K562 (cell line): Measurements from ENCODE around the gene ATG12. TPM values are rescaled to one million over a fixed set of nuclear protein-coding genes. Genes with fewer than 3 reads are reported as not detected.
A peak's percentile ranks its signal among the peaks of the same experiment; 100 is the strongest.

Experiments
- BCL6 ChIP-seq: fragments of 250-450 bp; sonication (Bioruptor Pico); IDR thresholded peaks from 2 replicates; pipeline ENCODE4 v1.4.0; 2020
- CBX1 ChIP-seq: sonication (generic); IDR thresholded peaks from 2 replicates; pipeline ENCODE4 v1.6.1; 2016; ENCODE audit warnings: antibody characterized with exemption, low read depth, mild to moderate bottlenecking
- CBX2 ChIP-seq: fragments of 200-600 bp; sonication (generic); IDR thresholded peaks from one replicate; pipeline ENCODE4 v1.6.1; 2012; ENCODE audit warnings: mild to moderate bottlenecking, low read length, inconsistent platforms; ENCODE audit not compliant: insufficient read depth, poor library complexity, severe bottlenecking
- CCNT2 ChIP-seq: IDR thresholded peaks from 2 replicates; pipeline ENCODE4 v1.6.1; 2011; ENCODE audit warnings: borderline replicate concordance, low read depth, mild to moderate bottlenecking, moderate library complexity, mixed read lengths, low read length; ENCODE audit not compliant: insufficient read length; ENCODE audit errors: extremely low read depth
- ESRRA ChIP-seq: fragments of 450-650 bp; IDR thresholded peaks from 2 replicates; pipeline ENCODE4 v1.6.1; 2014; ENCODE audit warnings: low read depth, mild to moderate bottlenecking, moderate library complexity, borderline replicate concordance
- GATAD2A ChIP-seq: fragments of 450-650 bp; IDR thresholded peaks from 2 replicates; pipeline ENCODE4 v1.6.1; 2017
- IFI16 ChIP-seq: fragments of 250-450 bp; sonication (Bioruptor Pico); IDR thresholded peaks from 2 replicates; pipeline ENCODE4 v2.1.2; 2022; ENCODE audit warnings: mild to moderate bottlenecking, inconsistent platforms
- LCOR ChIP-seq: sonication (generic); formaldehyde crosslinking; IDR thresholded peaks from 2 replicates; pipeline ENCODE4 v1.8.0; 2022; ENCODE audit warnings: mild to moderate bottlenecking, missing genetic modification reagents
- MEF2A ChIP-seq: IDR thresholded peaks from 2 replicates; pipeline ENCODE4 v1.6.1; 2011; ENCODE audit warnings: low read depth, mild to moderate bottlenecking, low read length, moderate library complexity; ENCODE audit not compliant: control insufficient read depth
- MEF2D ChIP-seq: conservative IDR thresholded peaks from 2 replicates; pipeline ENCODE4 v1.6.1; 2016; ENCODE audit warnings: low read depth, missing genetic modification characterization, missing compliant biosample characterization
- SNAPC5 ChIP-seq: fragments of 250-450 bp; sonication (Bioruptor Pico); IDR thresholded peaks from 2 replicates; pipeline ENCODE4 v1.8.0; 2021; ENCODE audit warnings: moderate library complexity, mild to moderate bottlenecking, inconsistent platforms
- ZFPM2 ChIP-seq: fragments of 250-450 bp; sonication (Bioruptor Pico); IDR thresholded peaks from 2 replicates; pipeline ENCODE4 v1.5.1; 2022; ENCODE audit warnings: mild to moderate bottlenecking
- ZNF197 ChIP-seq: fragments of 200-800 bp; sonication (Bioruptor generic); IDR thresholded peaks from 2 replicates; pipeline ENCODE4 v1.6.1; 2016; ENCODE audit warnings: low read depth, missing genetic modification characterization, missing compliant biosample characterization
- ZNF41 ChIP-seq: fragments of 250-450 bp; sonication (Bioruptor Pico); conservative IDR thresholded peaks from 2 replicates; pipeline ENCODE4 v1.4.0; 2020; ENCODE audit warnings: mild to moderate bottlenecking
- ZNF592 ChIP-seq: fragments of 450-650 bp; IDR thresholded peaks from 2 replicates; pipeline ENCODE4 v1.6.1; 2017; ENCODE audit warnings: antibody characterized with exemption, mild to moderate bottlenecking
- polyA plus RNA-seq, 8 experiments: library from polyadenylated mRNA; depleted of rRNA in 4 of 8; stranded (reverse) in 5 of 8; unstranded in 3 of 8; fragments of >200 nt; fragmentation: Nextera tagmentation in 2 of 8; fragmentation: Illumina TruSeq in 1 of 8; extraction: Ambion mirVana in 2 of 8; extraction: Trizol in 1 of 8; gene quantifications; 2 replicates each; pipeline versions ENCODE4 v1.2.1 to v1.2.3, GENCODE V29; 2011 to 2014; ENCODE audit warnings: inconsistent platforms in 1 of 8, missing spikeins in 1 of 8
- total RNA-seq, 7 experiments: library from RNA; depleted of rRNA in 6 of 7; stranded (reverse); fragments of >200 nt in 6 of 7; fragmentation: Illumina TruSeq in 2 of 7; extraction: Trizol in 2 of 7; gene quantifications; 2 replicates each; pipeline versions ENCODE4 v1.2.1 to v1.2.3, GENCODE V29; 2011 to 2021; ENCODE audit warnings: low replicate concordance in 1 of 7
- TF ChIP-seq, protein P1 (sequence below): fragments of 200-800 bp; sonication (Bioruptor generic); IDR thresholded peaks from 2 replicates; pipeline ENCODE4 v1.6.1; 2017; ENCODE audit warnings: missing genetic modification characterization, missing compliant biosample characterization

The ATG12 gene
- total and polyA plus RNA-seq, 9 of the 15 experiments (the other 6 are each of a cell fraction or from before 2014, with no cell fraction given) = 21.6 to 132 (median 61.3) TPM

DNA sequence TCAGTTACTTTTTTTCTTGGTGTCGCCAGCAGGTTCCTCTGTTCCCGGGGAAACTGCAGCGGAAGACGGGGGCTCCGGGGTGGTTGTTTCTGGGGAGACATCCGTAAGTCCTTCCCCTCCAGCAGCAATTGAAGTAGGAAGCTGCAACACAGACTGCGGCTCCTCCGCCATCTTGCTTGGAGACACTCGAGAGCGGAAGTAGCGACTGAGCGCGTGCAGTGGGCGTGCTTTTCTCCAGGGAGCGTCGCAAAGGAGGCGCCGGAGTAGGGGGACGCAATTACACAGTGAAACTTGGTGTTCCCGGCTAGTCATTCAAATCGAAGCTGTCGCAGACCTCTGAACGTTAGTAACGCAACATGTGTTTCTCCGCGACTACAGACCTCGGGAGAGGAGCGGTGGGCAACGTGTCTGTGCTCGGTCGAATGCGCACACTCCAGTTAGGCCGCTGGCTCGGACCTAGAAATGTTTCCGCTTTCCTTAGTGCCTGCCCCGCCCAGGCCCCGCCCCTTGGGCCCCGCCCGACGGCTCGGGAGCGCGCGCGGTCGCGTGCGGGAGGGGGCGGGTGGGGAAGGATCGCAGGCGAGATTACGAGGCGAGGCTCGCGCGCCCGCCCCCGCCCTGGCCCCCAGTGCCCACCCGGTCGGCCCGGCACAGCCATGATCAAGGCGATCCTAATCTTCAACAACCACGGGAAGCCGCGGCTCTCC is at the start of gene ATG12, which contains the start of gene AP3S1 (continued):
- TF ChIP-seq ZNF41 (CRISPR knock-in tag) = no peak
- TF ChIP-seq CCNT2 = peak; percentile 62
- 0 out of 2 replicates have a peak, but pooled peaks have one; percentile 27 for TF ChIP-seq ZNF592
- TF ChIP-seq BCL6 (CRISPR knock-in tag) = no peak
- no peak for TF ChIP-seq ZNF197
- no peak for TF ChIP-seq ESRRA
- TF ChIP-seq LCOR (CRISPR knock-in tag) = no peak
- no peak for TF ChIP-seq MEF2A
- TF ChIP-seq CBX1 = peak; percentile 13; the same call in 1 of the 2 replicates
- TF ChIP-seq SNAPC5 (CRISPR knock-in tag) = no peak
- no peak for TF ChIP-seq CBX2
- TF ChIP-seq, protein P1, sequence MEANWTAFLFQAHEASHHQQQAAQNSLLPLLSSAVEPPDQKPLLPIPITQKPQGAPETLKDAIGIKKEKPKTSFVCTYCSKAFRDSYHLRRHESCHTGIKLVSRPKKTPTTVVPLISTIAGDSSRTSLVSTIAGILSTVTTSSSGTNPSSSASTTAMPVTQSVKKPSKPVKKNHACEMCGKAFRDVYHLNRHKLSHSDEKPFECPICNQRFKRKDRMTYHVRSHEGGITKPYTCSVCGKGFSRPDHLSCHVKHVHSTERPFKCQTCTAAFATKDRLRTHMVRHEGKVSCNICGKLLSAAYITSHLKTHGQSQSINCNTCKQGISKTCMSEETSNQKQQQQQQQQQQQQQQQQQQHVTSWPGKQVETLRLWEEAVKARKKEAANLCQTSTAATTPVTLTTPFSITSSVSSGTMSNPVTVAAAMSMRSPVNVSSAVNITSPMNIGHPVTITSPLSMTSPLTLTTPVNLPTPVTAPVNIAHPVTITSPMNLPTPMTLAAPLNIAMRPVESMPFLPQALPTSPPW (CRISPR knock-in tag) = peak; percentile 97
- no peak for TF ChIP-seq ZFPM2
- 0 out of 2 replicates have a peak, but pooled peaks have one; percentile 28 for TF ChIP-seq MEF2D (tag)
- TF ChIP-seq IFI16 (CRISPR knock-in tag) = no peak
- no peak for TF ChIP-seq GATAD2A
